Testis (tissue), 2 donors: ENCODE data around the gene DTX3L.

ENCODE experiments used
- CTCF ChIP-seq, 3 experiments: fragments of 450-650 bp in 2 of 3; fragments of 200-600 bp in 1 of 3; sonication (generic) in 1 of 3; IDR thresholded peaks; one replicate each; pipeline ENCODE4 v1.5.1; 2016 to 2019; ENCODE audit warnings: antibody characterized with exemption in 3 of 3, mild to moderate bottlenecking in 2 of 3, moderate library complexity in 1 of 3
- POLR2A ChIP-seq: fragments of 450-650 bp; IDR thresholded peaks from one replicate; pipeline ENCODE4 v1.6.1; 2017; ENCODE audit warnings: antibody characterized with exemption, mild to moderate bottlenecking, moderate library complexity

GRCh38 chr3:122578069-122578740 lies 14.1 kb downstream of the DTX3L start:
- TF ChIP-seq CTCF (IDR thresholded peaks at IDR 0.05): no peak
- TF ChIP-seq POLR2A: no peak
